Measurements from ENCODE around the gene EDDM3A.
"Not testable (repeated sequence)": the region's sequence is repeated elsewhere in the genome, so short reads cannot be mapped to it uniquely, and the experiment has no call there.

EDDM3A gene, protein sequence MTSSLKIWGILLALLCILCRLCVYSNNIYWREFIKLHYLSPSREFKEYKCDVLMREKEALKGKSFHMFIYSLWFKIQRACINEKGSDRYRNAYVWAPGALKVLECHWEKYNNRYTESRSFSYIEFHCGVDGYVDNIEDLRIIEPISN

DNA sequence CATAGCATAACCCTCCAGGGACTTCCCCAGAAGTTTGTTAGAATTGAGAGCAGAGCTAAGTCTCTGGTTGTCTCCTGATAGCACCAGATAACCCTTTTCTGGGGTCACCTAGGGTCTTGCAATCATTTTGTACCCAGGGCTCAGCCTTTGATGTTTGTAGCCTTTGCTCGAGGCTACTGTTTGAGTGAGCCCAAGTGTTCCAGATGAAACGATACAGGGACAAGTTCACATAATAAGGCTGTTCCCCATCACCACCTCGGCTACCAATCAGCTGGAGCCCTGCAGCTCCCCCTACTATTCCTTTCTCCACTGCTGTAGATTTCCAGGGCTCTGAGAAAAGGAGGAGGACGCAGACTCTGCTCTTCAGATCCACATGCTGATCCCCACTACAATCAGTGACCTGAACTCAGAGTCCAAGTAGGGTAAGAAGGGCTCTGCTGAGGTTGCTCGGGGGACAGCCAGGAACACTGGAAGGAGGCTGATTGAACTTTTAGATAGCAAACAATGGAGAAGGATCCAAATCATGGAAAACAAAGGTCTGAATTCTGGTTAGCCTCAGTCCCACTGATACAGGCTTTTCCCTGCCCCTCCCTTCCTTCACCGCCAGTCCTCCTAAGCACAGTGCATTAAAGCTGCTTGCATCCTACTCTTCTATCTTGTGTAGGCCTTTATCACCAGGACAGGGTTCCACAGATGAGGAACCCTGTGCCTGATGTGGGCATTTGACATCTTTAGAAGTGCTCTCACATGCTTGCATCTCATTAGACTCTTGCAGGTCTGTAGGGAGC lies at the start of gene EDDM3A:
TSS of gene EDDM3A (plus strand) at position 317 of the 788 bp plus-strand sequence. CDS start 1,694 bp downstream, outside the sequence.
- no peak within 1 kb of the TSS for H3K27ac ChIP-seq (ENCODE audit: low read depth, low read length)
- H3K9ac ChIP-seq (ENCODE audit: low read length), result no peak within 1 kb of the TSS
- H3K4me1 ChIP-seq (ENCODE audit: insufficient read depth, low read length), result no peaks in the 10 kb centered on the region
- H3K36me3 ChIP-seq (ENCODE audit: insufficient read depth, low read length), result no peaks in the 10 kb centered on the region
- no peaks in the 10 kb centered on the region for H3K9me3 ChIP-seq (ENCODE audit: low read length)
- H3K4me3 ChIP-seq (ENCODE audit: low read depth in 1 of 2, low read length in 2 of 2), result no peak within 1 kb of the TSS
- no peaks in the 10 kb centered on the region for H3K27me3 ChIP-seq (ENCODE audit: control insufficient read depth in 1 of 2, insufficient read depth in 2 of 2, low read length in 2 of 2)

DNA sequence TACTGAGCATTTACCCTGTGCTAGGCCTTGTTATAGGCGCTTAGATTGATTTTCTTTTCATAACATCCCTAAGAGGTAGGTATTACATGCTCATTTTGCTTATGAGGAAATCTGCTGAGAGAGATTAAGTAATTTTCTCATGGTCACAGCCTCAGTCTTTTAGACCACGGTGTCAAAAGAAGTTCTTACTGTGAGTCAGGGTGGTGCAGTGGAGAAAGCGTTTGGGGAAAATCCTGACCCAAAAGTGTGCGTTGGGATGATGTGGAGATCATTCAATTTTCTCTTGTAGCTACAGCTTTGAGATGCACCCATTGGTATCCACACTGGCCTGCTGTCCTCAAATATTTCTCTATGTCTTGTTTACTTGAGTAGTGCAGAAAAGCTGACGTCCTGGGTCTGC lies 48.9 kb upstream of the EDDM3A start:
- H3K36me3 ChIP-seq (ENCODE audit: insufficient read depth, low read length), result peaks cover 12% of the 10 kb centered on the region
- H3K4me1 ChIP-seq (ENCODE audit: insufficient read depth, low read length), result no peaks in the 10 kb centered on the region
- no peak overlapping the region for H3K9ac ChIP-seq (ENCODE audit: low read length)
- no peaks in the 10 kb centered on the region for H3K9me3 ChIP-seq (ENCODE audit: low read length)
- H3K27me3 ChIP-seq (ENCODE audit: control insufficient read depth in 1 of 2, insufficient read depth in 2 of 2, low read length in 2 of 2), result no peaks in the 10 kb centered on the region
- H3K27ac ChIP-seq (ENCODE audit: low read depth, low read length), result no peak overlapping the region
- no peak overlapping the region for H3K4me3 ChIP-seq (ENCODE audit: low read depth in 1 of 2, low read length in 2 of 2)

DNA sequence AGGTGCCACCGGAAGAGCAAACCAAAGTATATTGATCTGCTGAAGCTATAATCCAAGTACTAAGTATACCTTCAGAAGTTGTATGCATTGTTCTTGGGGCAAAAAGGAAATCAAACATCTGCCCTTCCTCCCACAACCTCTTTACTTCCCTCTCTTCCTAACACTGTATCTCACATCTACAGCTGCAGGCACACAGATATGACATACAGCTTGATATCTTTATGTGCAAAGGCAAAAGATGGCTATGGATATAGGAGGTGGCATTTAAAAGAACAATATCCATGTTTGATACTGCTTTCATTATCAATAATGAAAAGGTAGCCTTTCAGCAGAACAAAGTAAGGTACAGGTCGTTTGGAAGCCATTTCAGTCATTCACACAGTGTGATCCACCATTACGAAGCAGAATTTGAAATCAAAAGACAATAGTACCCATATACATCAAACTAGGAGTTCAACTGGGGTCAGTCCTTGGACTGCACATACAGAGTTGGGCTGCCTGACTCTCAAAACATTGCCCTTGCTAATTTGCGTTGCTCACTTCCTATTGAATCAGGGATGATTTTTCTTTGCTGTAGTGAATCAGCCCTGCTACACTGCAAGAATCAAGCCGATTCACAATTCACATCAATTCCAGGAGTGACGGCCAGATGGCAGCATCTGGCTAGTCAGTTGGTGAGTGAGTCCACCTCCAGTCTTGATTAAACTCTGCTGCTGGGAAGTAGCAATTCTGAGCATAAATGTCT lies 48.2 kb upstream of the EDDM3A start:
- Histone ChIP-seq H3K9ac (ENCODE audit: low read length) (no peak overlapping the region), H3K4me1 (ENCODE audit: insufficient read depth, low read length) (no peaks in the 10 kb centered on the region), H3K36me3 (ENCODE audit: insufficient read depth, low read length) (peaks cover 12% of the 10 kb centered on the region), H3K27me3 (ENCODE audit: control insufficient read depth in 1 of 2, insufficient read depth in 2 of 2, low read length in 2 of 2) (no peaks in the 10 kb centered on the region), H3K9me3 (ENCODE audit: low read length) (no peaks in the 10 kb centered on the region), H3K27ac (ENCODE audit: low read depth, low read length) (no peak overlapping the region), H3K4me3 (ENCODE audit: low read depth in 1 of 2, low read length in 2 of 2) (no peak overlapping the region)

DNA sequence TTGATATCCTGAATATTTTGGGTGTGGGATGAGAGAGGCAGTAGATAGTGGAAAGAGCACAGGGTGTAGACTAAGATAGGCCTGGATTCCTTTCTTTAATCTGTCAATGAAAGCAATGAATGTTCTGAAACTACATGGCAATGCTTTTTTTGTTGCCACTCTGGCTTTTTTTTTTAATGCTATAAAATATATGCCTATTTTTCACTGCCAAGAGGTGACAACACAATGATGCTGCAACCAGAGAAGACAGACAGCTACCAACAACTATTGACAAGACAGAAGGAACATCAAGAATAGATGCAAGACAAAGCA lies 47.7 kb upstream of the EDDM3A start:
- Histone ChIP-seq H3K9ac (ENCODE audit: low read length) (no peak overlapping the region), H3K36me3 (ENCODE audit: insufficient read depth, low read length) (peaks cover 12% of the 10 kb centered on the region), H3K9me3 (ENCODE audit: low read length) (no peaks in the 10 kb centered on the region), H3K27me3 (ENCODE audit: control insufficient read depth in 1 of 2, insufficient read depth in 2 of 2, low read length in 2 of 2) (no peaks in the 10 kb centered on the region), H3K4me1 (ENCODE audit: insufficient read depth, low read length) (no peaks in the 10 kb centered on the region), H3K4me3 (ENCODE audit: low read depth in 1 of 2, low read length in 2 of 2) (no peak overlapping the region), H3K27ac (ENCODE audit: low read depth, low read length) (no peak overlapping the region)

DNA sequence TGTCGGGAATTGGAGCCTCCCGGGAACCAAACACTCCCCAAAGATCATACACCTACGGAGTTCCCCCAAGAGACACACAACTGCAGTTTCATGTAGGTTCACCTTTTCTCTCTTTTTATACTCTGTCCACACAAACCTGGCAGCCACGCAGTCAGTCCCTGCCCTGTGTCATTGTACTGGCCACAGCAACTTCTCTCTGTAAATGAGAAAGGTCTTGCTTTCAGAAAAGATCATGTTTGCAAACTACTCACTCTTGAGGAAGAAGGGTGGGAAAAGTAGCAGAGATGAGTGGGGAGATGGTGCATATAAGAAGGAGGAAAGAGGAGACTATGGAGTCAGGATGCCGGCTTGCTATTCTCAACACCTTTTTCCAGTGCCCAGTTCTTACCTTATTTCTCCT lies 46.8 kb upstream of the EDDM3A start:
- no peaks in the 10 kb centered on the region for H3K27me3 ChIP-seq (ENCODE audit: control insufficient read depth in 1 of 2, insufficient read depth in 2 of 2, low read length in 2 of 2)
- no peak overlapping the region for H3K4me3 ChIP-seq (ENCODE audit: low read depth in 1 of 2, low read length in 2 of 2)
- H3K27ac ChIP-seq (ENCODE audit: low read depth, low read length), result no peak overlapping the region

DNA sequence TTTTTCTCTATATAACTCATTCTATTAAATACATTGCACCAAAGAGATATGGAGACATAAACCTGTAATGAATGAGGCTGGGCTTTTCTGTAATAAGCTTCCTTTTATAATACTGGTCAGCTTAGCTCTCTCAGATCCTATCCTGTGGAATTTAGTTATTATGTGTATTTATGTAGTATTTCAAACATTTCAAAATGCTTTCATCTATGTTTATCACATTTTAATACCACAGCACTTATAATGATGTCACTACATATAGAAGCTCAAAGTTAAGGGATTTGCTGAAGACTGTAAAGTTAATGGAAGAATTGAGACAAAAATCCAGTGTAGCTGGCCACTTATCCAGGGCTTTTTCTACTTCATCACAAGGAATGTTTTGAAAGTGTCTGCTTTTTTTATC lies 45.8 kb upstream of the EDDM3A start:
- H3K27ac ChIP-seq (ENCODE audit: low read depth, low read length), result no peak overlapping the region
- H3K36me3 ChIP-seq (ENCODE audit: insufficient read depth, low read length), result peaks cover 5% of the 10 kb centered on the region
- H3K9ac ChIP-seq (ENCODE audit: low read length), result no peak overlapping the region
- no peaks in the 10 kb centered on the region for H3K4me1 ChIP-seq (ENCODE audit: insufficient read depth, low read length)
- no peak overlapping the region for H3K4me3 ChIP-seq (ENCODE audit: low read depth in 1 of 2, low read length in 2 of 2)
- H3K27me3 ChIP-seq (ENCODE audit: control insufficient read depth in 1 of 2, insufficient read depth in 2 of 2, low read length in 2 of 2), result no peaks in the 10 kb centered on the region
- no peaks in the 10 kb centered on the region for H3K9me3 ChIP-seq (ENCODE audit: low read length)

More for the DNA sequence above, 46.8 kb upstream of the EDDM3A start:
- Histone ChIP-seq H3K36me3 (ENCODE audit: insufficient read depth, low read length) (peaks cover 6% of the 10 kb centered on the region), H3K4me1 (ENCODE audit: insufficient read depth, low read length) (no peaks in the 10 kb centered on the region), H3K9me3 (ENCODE audit: low read length) (no peaks in the 10 kb centered on the region), H3K9ac (ENCODE audit: low read length) (no peak overlapping the region)

DNA sequence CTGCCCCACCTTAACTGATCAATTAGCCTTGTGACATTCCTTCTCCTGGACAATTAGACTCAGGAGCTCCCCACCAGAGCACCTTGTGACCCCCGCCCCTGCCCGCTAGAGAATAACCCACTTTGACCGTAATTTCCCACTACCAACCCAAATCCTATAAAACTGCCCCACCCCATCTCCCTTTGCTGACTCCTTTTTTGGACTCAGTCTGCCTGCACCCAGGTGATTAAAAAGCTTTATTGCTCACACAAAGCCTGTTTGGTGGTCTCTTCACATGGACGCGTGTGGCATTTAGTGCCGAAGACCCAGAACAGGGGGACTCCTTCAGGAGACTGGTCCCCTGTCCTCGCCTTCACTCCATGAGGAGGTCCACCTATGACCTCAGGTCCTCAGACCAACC lies 44.7 kb upstream of the EDDM3A start:
- not testable (repeated sequence) for H3K9me3 ChIP-seq (ENCODE audit: low read length); H3K36me3 ChIP-seq (ENCODE audit: insufficient read depth, low read length); H3K9ac ChIP-seq (ENCODE audit: low read length); H3K4me1 ChIP-seq (ENCODE audit: insufficient read depth, low read length); H3K27ac ChIP-seq (ENCODE audit: low read depth, low read length); H3K27me3 ChIP-seq (ENCODE audit: control insufficient read depth in 1 of 2, insufficient read depth in 2 of 2, low read length in 2 of 2); H3K4me3 ChIP-seq (ENCODE audit: low read depth in 1 of 2, low read length in 2 of 2)

DNA sequence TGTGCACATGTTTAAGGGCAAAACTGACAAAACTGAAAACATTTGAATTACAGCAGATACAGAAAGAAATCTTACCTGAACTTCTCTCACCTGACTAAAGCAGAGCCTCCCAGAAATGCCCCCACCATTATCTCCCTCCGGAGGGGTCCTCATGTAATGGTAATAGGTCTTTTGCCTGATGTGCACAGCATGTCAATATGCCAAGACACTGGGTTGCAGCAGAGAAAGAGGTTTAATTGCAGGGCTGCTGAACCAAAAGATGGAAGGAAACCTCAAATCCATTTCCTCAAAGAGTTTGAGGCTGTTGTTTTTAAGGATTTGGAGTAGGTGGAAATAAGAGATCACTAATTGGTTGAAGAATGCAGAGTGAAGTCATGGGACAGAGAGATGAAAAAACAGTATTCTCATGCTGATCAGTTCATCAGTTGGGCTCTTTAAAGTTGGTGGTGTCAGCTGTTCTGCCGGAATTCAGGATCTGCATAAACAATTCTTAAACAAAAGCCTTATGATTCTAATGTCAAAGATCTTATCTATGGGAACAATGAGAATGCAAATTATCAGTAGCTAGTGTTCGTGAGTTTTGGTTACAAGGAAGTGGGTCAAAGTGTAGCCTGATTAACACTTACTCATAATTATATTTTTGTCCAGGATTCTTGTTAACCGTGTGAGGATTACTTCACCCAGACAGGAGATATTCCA lies 38.9 kb upstream of the EDDM3A start:
- Histone ChIP-seq H3K9ac (ENCODE audit: low read length) (no peak overlapping the region), H3K4me1 (ENCODE audit: insufficient read depth, low read length) (no peaks in the 10 kb centered on the region), H3K27ac (ENCODE audit: low read depth, low read length) (no peak overlapping the region), H3K9me3 (ENCODE audit: low read length) (no peaks in the 10 kb centered on the region), H3K4me3 (ENCODE audit: low read depth in 1 of 2, low read length in 2 of 2) (no peak overlapping the region), H3K27me3 (ENCODE audit: control insufficient read depth in 1 of 2, insufficient read depth in 2 of 2, low read length in 2 of 2) (no peaks in the 10 kb centered on the region), H3K36me3 (ENCODE audit: insufficient read depth, low read length) (no peaks in the 10 kb centered on the region)

DNA sequence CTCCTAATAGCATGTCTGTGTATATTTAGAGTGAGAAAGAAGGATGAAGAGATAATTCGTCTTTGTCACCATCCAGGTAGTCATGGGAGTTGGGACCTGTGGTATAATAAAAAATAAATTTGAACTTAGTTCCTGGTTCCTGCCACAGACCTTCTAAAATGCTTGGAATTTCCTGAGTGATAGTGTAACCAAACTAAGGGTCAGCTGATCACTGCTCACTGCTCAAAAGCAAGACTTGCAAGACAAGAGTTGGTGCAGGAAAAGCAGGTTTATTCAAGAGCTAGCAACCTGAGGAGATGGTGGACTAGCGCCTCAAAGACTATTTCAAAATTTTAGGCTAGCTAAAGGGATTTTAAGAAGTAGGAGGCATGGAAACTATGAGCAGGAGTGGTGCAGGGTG lies 38.1 kb upstream of the EDDM3A start:
- H3K27ac ChIP-seq (ENCODE audit: low read depth, low read length), result no peak overlapping the region
- H3K4me1 ChIP-seq (ENCODE audit: insufficient read depth, low read length), result no peaks in the 10 kb centered on the region

DNA sequence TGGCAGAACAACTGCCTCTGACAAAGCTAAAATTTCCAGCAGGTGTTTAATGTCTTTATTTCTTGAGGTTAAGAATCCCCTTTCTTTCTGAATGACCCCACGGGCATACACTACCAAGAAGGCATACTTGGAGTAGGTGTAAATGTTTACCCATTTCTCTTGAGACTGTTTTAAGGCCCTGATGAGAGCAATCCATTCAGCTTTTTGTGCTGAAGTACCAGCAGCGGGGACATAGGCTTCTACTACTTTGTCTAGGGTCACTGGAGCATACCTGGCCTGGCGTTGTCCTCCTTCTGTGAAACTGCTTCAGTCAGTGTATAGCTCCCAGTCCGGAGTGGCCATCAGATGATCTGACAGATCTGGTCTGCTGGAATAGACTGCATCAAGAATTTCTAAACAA lies 34.4 kb upstream of the EDDM3A start:
- no peak overlapping the region for H3K4me3 ChIP-seq (ENCODE audit: low read depth in 1 of 2, low read length in 2 of 2)
- no peaks in the 10 kb centered on the region for H3K36me3 ChIP-seq (ENCODE audit: insufficient read depth, low read length)
- H3K9ac ChIP-seq (ENCODE audit: low read length), result no peak overlapping the region
- no peaks in the 10 kb centered on the region for H3K9me3 ChIP-seq (ENCODE audit: low read length)
- H3K27ac ChIP-seq (ENCODE audit: low read depth, low read length), result no peak overlapping the region
- no peaks in the 10 kb centered on the region for H3K27me3 ChIP-seq (ENCODE audit: control insufficient read depth in 1 of 2, insufficient read depth in 2 of 2, low read length in 2 of 2)
- H3K4me1 ChIP-seq (ENCODE audit: insufficient read depth, low read length), result no peaks in the 10 kb centered on the region

More for the DNA sequence above, 38.1 kb upstream of the EDDM3A start:
- Histone ChIP-seq H3K27me3 (ENCODE audit: control insufficient read depth in 1 of 2, insufficient read depth in 2 of 2, low read length in 2 of 2) (no peaks in the 10 kb centered on the region), H3K9me3 (ENCODE audit: low read length) (no peaks in the 10 kb centered on the region), H3K9ac (ENCODE audit: low read length) (no peak overlapping the region), H3K36me3 (ENCODE audit: insufficient read depth, low read length) (no peaks in the 10 kb centered on the region), H3K4me3 (ENCODE audit: low read depth in 1 of 2, low read length in 2 of 2) (no peak overlapping the region)

DNA sequence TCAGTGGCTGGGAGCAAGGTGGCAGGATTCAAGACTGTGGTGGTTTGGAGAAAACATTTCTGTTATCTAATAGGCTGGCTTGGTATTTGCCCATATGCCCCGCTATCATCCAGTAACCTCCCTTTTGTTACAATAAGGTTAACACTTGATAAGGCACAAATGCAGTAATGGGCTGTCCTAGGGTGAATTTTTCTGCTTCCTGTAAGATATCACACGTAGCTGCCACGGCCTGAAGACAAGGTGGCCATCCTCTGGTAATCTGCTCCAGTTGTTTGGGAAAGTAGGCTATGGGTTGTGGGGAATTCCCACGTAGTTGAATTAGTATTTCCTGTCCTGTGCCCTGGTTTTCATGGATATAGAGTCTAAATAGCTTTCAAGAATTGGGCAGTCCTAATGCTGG lies 34.0 kb upstream of the EDDM3A start:
- Histone ChIP-seq H3K4me3 (ENCODE audit: low read depth in 1 of 2, low read length in 2 of 2) (no peak overlapping the region), H3K36me3 (ENCODE audit: insufficient read depth, low read length) (no peaks in the 10 kb centered on the region), H3K9me3 (ENCODE audit: low read length) (no peaks in the 10 kb centered on the region), H3K27me3 (ENCODE audit: control insufficient read depth in 1 of 2, insufficient read depth in 2 of 2, low read length in 2 of 2) (no peaks in the 10 kb centered on the region), H3K27ac (ENCODE audit: low read depth, low read length) (no peak overlapping the region), H3K9ac (ENCODE audit: low read length) (no peak overlapping the region), H3K4me1 (ENCODE audit: insufficient read depth, low read length) (no peaks in the 10 kb centered on the region)
